ENCODE measurements around the gene OPALIN.

DNA sequence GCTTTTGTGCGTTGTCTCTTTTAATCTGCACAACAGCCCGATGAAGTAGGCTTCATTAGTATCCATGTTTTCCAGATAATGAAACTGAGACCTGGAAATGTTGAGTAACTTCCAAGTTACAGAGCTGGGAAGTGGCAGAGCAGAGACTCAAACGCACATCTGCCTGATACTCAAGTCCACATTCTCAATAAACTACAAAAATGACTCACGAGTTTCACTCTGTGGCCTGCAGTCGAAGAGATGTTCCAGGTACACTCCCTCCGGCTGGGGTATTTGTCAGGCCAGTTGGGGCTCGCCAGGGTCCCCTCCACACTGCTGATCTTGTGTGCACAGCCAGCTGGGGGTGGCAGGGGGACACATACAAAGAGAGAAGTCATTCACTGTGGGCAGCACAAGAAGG lies 17.7 kb upstream of the OPALIN start:
- TF ChIP-seq, protein P1, sequence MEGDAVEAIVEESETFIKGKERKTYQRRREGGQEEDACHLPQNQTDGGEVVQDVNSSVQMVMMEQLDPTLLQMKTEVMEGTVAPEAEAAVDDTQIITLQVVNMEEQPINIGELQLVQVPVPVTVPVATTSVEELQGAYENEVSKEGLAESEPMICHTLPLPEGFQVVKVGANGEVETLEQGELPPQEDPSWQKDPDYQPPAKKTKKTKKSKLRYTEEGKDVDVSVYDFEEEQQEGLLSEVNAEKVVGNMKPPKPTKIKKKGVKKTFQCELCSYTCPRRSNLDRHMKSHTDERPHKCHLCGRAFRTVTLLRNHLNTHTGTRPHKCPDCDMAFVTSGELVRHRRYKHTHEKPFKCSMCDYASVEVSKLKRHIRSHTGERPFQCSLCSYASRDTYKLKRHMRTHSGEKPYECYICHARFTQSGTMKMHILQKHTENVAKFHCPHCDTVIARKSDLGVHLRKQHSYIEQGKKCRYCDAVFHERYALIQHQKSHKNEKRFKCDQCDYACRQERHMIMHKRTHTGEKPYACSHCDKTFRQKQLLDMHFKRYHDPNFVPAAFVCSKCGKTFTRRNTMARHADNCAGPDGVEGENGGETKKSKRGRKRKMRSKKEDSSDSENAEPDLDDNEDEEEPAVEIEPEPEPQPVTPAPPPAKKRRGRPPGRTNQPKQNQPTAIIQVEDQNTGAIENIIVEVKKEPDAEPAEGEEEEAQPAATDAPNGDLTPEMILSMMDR (conservative IDR thresholded peaks at IDR 0.05; ENCODE audit: low read length): no peak
- no peak for TF ChIP-seq EZH2phosphoT487 (IDR thresholded peaks at IDR 0.05; ENCODE audit: borderline replicate concordance)
